NCI-H128 (cell line): ENCODE data around the gene INSL3.
"Not testable (repeated sequence)": the region's sequence is repeated elsewhere in the genome, so short reads cannot be mapped to it uniquely, and the experiment has no call there.

Source experiments
- DNase-seq: peaks from one replicate; lab custom pipeline; 2025; ENCODE audit not compliant: unreplicated experiment; lab: John Stamatoyannopoulos, UW

The INSL3 gene

DNA sequence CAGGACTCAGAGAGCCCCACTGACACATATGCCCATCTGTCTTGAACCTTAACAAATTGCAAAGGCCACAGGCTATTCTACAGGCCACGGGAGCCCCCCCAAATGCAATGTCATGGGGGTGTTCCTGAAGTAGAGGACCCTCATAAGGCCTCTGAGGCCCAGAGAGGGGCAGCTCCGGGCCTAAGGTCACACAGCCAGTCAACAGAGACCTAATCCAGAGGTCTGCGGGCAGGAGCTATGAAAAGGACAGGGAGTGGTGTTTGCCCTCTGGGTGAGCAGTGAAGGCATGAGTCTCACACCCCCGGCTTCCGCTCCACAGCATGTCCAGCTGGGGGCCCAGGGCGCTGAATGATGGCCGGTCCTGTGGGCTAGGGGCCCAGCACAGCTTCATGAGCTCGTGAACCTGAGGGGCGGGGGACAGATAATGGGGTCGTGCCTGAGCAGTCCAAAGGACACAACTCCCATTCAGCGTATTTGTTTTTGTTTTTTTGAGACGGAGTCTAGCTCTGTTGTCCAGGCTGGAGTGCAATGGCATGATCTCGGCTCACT is 5.3 kb upstream of the INSL3 start:
- DNase-seq: no peak

DNA sequence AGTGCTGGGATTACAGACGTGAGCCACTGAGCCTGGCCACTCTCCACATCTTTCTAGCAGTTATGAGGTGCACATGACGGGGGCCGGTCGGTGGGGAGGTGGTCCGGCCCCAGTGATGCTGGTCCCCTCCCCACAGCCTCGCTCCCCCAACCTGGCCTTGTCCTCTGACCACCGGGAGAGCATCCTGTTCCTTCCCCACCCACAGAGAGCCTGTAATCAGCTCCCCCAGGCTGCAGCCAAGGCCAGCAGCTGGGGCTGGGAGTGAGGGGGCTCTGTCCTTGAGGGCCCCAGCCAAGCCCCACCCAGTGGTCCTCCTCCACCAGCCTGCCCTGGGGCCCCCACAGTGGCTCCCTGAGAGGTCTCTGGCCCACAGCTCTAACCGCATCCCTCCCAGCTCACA is 3.0 kb upstream of the INSL3 start:
- no peak for DNase-seq

DNA sequence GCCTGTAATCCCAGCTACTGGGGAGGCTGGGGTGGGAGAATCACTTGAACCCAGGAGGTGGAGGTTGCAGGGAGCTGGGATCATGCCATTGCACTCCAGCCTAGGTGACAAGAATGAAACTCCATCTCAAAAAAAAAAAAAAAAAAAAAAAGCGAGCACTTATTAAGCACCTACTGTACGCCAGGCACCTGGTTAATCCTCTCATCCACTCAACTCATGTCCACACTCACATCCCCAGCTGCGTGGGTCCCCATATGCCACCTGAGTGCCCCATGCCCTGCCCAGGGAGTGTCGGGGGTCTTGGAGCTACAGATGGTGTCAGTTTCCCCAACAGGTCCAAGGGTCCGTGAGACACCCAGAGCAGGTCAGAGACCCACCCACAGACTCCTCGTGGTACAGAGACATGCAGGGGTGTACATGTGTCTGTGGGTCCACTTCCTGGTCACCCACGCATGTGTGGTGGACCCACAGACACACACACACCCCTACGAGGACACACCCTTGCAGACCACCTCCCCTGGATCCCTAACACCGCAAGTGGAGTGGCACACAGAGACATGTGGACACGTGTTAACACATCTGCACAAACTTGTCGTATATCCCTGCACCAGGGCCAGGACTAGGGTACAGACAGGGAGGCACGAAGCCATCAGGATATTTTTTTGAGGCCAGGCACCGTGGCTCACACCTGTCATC is 3.5 kb downstream of the INSL3 start:
- no peak for DNase-seq

DNA sequence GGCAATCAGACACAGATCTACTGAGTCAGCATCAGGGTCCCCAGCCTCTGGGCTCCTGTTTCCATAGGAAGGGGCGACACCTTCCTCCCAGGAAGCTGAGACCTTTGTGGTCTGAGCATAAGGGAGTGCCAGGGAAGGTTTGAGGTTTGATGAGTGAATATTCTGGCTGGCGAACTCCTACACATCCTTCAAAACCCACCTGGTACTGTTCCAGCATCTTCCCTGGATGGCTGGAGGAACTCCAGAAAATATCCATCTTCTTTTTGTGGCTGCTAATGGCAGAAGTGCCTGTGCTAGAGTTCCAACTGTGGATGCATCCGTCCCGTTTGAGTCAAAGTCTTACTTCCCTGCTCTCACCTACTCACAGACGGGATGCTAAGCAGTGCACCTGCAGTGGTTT is 9.2 kb downstream of the INSL3 start:
- no peak for DNase-seq

DNA sequence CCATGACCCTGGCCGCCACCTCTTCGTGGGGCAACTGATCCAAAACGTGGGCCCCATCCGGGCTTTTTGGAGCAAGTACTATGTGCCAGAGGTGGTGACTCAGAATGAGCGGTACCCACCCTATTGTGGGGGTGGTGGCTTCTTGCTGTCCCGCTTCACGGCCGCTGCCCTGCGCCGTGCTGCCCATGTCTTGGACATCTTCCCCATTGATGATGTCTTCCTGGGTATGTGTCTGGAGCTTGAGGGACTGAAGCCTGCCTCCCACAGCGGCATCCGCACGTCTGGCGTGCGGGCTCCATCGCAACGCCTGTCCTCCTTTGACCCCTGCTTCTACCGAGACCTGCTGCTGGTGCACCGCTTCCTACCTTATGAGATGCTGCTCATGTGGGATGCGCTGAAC is 9.6 kb downstream of the INSL3 start:
- no peak for DNase-seq

DNA sequence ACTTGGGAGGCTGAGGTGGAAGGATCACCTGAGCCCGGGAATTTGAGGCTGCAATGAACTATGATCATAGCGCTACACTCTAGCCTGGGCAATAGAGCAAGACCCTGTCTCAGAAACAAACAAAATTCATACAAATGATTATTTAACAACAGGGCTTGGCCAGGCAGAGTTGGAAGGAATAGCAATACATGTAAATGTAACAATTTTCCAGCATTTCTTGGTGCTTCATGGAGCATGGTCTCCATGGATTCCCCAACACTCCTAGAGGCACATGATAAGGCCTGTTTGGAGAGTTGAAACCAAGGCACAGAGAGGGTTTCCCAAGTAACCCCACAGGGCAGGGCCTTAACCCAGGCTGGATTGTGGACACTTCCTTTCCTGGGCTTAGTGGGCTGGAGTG is 10.2 kb downstream of the INSL3 start:
- DNase-seq: no peak

DNA sequence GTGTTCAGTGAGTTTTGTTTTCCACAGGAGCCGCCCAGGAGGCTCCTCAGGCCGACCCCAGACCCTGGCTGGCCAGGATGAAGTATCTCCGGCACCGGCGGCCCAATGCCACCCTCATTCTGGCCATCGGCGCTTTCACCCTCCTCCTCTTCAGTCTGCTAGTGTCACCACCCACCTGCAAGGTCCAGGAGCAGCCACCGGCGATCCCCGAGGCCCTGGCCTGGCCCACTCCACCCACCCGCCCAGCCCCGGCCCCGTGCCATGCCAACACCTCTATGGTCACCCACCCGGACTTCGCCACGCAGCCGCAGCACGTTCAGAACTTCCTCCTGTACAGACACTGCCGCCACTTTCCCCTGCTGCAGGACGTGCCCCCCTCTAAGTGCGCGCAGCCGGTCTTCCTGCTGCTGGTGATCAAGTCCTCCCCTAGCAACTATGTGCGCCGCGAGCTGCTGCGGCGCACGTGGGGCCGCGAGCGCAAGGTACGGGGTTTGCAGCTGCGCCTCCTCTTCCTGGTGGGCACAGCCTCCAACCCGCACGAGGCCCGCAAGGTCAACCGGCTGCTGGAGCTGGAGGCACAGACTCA is 13.5 kb downstream of the INSL3 start:
- no peak for DNase-seq

DNA sequence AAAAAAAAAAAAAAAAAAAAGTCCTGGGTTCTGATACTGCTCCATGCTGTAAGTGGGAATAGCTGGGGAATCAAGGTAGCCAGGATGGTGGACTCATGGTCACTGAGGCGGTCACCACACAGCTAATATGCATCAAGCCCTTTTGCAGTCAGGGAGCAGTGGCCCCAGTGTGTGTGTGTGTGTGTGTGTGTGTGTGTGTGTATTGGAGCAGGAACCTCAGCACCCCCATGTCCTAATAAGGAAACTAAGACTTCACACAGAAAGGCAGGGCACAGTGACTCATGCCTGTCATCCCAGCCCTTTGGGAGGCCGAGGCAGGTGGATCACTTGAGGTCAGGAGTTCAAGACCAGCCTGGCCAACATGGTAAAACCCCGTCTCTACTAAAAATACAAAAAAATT is 14.4 kb downstream of the INSL3 start:
- DNase-seq: no peak

DNA sequence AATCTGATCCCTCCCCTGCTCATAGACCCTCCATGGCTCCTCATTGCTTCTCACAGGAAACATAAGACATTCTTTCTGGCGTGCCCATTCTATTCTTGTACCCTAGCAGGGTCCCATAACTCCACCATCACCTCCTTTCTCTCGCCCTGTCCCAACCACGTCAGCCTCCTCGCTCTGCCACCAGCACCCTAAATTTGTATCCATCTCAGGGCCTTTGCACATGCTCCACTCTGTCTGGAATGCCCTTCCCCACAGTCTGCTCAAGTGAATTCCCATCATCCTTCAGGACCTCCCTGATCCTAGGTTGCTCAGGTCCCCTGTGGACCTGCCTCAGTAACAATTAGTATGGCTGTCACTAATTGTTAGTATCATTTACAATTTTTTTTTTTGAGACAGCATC is 15.9 kb downstream of the INSL3 start:
- DNase-seq: no peak

DNA sequence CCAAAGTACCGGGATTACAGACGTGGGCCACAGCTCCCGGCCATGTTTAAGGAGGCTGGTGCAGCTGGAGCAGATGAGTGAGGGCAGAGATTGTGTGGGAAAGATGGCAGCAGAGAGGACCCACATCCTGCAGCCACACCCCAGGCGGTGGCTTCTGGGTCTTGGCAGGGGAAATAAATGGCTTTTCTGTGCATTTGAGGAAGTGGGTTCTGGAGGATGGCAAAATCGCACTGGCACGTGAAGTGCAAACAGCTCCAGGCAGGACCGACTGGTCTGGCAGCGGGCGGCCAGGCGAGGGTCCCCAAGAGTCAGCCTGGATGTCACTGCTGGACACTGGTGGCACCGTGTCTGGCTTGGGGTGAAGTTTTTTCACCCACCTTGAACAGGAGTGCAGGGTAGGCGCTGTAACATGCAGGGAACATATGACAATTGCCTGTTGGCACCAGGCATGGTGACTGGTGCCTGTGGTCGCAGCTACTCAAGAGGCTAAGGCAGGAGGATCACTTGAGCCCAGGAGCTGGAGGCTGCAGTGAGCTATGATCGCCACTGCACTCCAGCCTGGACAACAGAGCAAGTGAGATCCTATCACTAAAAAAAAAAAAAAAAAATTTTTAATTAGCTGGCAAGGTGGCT is 17.9 kb downstream of the INSL3 start:
- no peak for DNase-seq

DNA sequence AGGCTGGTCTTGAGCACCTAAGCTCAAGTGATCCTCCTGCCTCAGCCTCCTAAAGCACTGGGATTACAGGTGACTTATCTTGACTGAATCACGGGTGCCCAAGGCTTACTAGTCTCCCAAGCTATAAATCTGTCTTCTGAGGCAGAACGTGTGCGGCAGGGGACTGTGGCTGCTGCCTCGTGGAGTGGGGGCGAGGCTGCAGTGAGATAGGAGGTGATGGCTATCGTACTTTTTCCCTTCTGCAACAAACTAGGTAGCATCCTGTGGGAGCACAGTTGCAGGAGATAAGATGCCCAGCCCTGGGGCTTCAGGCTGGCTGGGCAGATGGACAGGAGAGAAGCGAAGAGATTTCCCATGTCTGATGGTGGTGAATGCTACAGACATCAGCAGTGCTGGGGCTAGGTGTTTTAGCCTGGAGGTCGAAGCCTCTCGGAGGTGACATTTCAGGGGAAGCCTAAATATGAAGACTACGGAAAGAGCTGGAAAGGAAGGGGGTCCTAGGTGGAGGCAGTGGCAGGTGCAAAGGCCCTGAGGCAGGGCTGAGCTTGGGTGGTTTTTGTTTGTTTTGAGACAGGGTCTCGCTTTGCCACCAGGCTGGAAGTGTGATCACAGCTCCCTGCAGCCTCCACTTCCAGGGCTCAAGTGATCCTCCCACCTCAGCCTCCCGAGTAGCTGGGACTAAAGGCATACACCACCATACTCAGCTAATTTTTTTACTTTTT is 19.0 kb downstream of the INSL3 start:
- no peak for DNase-seq

DNA sequence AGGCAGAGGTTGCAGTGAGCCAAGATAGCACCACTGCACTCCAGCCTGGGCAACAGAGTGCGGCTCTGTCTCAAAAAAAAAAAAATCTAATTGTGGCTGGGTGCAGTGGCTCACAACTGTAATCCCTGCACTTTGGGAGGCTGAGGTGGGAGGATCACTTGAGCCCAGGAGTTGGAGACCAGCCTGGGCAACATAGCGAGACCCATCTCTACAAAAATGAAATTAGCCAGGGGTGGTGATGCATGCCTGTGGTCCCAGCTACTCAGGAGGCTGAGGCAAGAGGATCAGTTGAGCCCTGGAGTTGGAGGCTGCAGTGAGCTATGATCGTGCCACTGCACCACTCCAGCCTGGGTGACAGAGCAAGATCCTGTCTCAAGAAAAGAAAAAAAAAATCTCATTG is 22.7 kb downstream of the INSL3 start:
- not testable (repeated sequence) for DNase-seq

DNA sequence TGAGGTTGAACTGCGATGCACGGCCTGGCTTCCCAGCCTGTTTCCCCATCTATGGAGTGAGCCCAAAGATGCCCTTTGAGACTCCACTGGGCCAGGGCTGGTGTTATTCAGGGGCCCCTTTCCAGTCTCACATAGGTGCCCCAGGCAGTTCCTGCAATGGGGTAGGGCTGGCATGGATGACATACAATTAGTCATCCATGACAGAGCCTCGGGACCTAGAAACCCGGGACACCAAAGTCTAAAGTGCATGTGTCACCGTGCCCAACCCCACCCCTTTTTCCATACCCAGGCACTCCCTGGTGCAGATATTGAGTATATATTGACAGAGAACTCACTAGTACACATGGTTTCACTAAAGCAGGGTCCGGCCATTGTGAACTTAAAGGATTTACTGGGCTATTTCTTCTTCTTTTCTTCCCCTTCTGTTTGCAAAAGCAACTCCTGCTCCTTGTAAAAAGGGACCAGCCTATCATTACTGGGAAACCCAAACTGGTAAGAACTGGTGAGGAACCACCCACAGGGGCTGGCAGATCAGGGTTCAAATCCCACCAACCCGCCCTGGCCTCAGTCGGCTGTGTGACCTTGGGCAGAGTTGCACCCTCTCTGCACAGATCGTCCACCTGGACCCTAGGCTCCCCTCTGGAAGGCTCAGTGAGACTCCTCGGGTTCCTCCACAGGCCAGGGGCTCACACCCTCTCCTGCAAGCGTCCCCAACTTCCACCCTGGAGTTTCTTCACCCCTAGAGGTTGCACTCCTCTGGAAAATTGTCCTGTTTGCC is 23.7 kb downstream of the INSL3 start:
- DNase-seq: no peak

DNA sequence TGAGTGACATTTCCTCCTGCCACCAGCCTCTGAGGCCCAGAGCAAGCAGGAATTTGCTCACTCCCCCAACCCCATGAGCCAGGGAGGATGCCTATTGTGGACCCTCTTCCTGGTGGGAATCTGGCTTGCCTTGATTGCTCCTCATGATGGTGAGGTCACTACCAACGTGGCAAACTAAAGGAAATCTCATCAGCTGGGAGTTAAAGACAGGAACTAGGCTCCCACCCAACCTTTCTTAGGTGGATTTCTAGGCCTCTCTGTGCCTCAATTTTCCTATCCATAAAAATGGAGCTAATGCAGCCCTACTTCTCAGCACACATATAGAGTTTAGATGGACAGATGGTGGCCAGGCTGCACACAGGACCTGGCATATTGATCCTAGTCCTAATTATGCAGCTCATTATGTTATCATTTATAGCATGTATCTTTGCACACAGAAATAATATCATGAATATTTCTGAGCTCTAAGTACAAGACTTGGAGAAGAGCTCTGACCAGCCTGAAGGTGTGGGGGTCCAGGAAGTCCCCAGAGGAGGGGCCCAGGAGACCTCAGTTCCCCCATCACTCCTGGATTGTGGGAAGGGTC is 24.4 kb downstream of the INSL3 start:
- no peak for DNase-seq

DNA sequence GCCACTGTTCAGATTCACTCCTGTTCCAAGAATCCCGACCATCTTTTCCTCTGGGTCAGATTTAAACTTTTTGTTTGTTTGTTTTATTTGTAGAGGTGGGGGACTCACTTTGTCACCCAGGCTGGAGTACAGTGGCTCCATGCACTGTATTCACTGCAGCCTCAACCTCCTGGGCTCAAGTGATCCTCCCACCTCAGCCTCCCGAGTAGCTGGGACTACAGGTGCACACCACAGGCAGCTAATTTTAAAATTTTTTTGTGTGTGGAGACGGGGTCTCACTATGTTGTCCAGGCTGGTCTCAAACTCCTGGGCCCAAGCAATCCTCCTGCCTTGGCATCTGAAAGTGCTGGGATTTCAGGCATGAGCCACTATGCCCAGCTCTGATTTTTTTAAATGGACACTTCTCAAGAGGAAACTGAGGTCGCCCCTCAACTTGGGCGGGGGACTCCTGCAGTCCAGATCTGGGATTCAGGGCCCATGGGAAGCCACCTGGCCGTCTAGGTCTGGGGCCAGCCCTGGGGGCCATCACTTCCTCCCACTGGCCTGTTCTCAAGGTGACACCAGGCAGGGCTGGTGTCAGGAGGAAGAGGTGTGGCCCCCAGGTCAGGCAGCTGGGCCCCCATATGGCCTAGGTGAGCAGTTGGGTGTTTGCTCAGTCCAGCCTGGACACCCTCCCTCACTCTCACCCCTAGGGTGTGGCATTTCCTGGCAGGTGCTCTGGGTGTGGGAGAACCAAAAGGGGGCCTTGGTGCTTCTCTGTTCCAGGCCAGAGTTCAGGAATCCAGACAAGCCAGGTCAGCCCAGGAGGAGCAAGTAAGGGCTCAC is 25.1 kb downstream of the INSL3 start:
- DNase-seq: no peak

DNA sequence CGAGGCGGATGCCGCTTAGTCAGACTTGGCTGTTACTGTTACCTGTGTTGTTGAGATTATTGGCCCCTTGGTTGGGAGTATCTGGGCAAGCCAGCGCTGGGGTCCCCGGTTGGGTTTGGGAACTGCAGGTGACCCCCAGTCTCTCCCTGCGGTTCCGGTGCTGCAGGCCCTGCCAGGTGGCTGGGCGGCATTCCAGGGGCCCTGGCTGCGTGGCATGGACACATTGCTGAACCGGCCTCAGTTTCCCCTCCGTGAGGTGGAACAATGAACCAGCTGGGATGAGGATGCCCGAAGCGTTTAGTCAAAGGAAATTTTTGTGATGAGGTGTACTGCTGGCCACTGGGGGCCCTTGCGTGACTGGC is 25.8 kb downstream of the INSL3 start:
- DNase-seq: no peak

DNA sequence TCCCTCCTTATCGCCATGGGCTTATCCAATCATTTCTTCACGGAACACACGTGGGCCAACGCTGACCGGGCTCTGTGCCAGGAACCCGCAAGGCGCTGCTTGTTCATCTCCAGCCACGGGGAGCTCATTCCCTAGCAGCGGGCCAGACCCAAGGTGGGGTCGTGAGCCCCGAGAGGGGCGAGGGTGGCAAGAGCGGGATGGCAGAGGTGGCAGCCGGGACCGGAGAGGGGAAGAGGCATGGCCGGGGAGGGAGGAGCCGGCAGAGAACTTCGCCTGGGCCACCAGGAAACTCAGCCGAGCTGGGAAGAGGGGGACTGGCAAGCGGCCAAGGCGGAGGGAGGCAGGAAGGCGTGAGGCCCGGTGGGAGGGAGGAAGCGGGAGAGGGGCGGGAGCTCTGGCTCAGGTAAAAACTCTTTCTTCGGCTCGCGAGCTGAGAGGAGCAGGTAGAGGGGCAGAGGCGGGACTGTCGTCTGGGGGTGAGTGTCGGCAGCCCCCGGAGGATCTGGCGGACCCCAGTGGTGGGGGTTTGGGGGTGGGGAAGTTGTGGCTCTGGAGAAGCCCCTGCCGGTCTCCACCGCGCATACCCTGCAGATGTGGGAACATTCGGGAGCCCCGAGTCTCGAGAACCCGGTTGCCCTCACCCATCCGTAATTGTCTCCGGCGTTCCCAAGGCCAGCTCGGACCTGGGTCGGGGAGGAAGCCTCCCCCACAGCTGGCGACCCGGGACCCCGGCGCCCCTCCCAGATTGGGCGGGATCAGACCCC is 26.4 kb downstream of the INSL3 start, which contains the start of gene B3GNT3:
Gene B3GNT3 (plus strand): TSS at position 408 of the 764 bp plus-strand sequence. CDS start 12,670 bp downstream, outside the sequence.
- no peak for DNase-seq

DNA sequence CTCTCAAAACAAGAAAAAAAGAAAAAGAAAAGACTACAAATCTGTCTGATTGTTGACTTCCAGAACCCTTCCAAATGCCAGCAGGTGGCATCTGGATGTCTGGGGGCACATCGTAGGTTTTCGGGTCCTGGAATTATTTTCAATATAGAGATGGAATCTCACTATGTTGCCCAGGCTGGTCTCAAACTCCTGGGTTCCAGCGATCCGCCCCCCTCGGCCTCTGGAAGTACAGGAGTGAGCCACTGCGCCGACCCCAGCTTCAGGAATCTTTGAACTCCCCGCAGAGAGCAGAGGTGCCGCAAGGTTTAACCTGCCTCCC is 26.9 kb downstream of the INSL3 start:
- DNase-seq: no peak
